NAMALWA (cell line): ENCODE results near the gene CFH.
"Not testable (repeated sequence)": the region's sequence is repeated elsewhere in the genome, so short reads cannot be mapped to it uniquely, and the experiment has no call there.

ENCODE experiments used
- DNase-seq: peaks from one replicate; pipeline ENCODE4 v3.0.0-alpha.2; 2015; ENCODE audit warnings: low spot score

CFH gene

GRCh38 chr1:196769823-196770222 lies 118.0 kb downstream of the CFH start:
- DNase-seq, result not testable (repeated sequence)

DNA sequence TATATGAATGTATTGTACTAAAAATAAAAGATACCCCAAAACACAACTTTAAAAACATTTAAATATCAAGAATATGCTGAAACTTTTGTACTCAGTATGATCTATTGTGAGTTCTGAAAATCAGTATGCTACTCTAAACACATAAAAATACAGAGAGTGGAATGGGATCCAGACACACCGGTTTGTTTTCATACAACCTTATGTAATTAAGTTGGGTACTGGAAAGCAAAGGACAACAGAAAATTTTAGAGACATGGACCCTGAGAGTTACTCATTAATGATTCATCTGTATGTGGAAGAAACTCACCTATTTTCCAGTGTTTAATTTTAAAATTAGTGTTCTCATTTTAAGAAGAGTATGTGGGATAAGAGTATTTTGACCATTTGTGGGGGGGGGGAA lies 121.9 kb downstream of the CFH start:
- DNase-seq, result no peak

GRCh38 chr1:196774175-196774574 lies 122.3 kb downstream of the CFH start:
- DNase-seq, result no peak

DNA sequence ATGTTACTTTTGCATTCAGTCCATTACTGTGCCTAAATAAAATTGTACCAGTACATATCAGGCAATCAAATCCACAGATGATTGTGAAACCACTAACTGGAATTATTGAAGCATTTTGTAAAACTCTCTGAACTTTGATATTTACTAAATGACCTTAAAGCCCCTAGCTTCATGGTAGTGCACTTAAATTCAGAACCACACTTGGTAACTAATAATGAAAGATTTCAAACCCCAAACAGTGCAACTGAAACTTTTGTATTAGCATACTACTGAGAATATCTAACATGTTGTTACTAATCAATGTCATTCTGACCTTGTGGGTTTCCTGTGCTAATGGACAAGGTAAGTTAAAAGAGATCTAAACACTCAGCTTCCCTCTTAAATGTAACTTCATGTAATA lies 122.8 kb downstream of the CFH start, which contains the start of gene CFHR3:
CFHR3 (plus strand) TSS at position 238 of the 400 bp plus-strand sequence; CDS start at position 285, 47 bp downstream.
- DNase-seq, result no peak

- no peak for DNase-seq
These were observed 125.8 kb downstream of the CFH start for GRCh38 chr1:196777603-196778002.

- DNase-seq, result peak; percentile 30
These were observed 127.2 kb downstream of the CFH start for GRCh38 chr1:196779093-196779492.

- DNase-seq, result not testable (repeated sequence)
These were observed 139.4 kb downstream of the CFH start for GRCh38 chr1:196791252-196791651.

- DNase-seq, result not testable (repeated sequence)
These were observed 142.3 kb downstream of the CFH start for GRCh38 chr1:196794103-196794502.
